ENCODE results near the gene RALGDS.
"Not testable (repeated sequence)": the region's sequence is repeated elsewhere in the genome, so short reads cannot be mapped to it uniquely, and the experiment has no call there.

Gene RALGDS

DNA sequence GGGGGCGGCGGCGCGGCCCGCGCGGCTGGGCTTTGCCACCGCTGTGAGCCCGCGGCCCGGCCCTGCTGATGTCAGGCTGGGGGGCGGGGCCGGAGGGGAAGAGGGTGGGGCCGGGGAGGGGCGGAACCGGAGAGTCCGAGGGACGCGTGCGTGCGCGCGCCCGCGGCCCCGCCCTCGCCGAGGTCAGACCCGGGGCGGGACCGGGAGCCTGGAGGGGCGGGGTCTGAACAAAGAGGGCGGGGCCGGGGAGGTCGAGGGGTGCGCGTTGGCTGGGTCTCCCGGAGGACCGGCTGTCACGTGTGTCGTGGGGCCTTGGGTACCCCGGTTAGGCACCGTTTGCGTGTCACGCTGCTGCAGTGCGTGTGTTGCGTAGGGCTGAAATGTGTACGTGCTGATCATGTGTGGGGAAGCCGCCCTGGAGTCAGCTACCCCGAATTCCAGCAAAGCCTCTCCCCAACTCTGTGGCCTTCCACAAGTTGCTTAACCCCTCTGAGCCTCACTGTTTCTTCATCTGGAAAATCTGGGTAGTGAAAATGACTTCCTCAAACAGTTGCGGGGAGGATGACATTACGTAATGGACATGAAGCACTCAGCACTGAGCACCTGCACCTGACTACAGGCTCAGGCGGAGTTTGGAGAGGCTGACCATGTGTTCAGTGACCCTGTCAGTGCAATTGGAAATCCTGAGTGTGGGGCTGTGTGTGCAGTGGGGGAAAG is at the start of gene RALGDS:
Gene RALGDS (minus strand): TSS at position 43 of the 717 bp plus-strand sequence. CDS start 86 bp downstream, outside the sequence.
- peak; percentile 68 for DNase-seq

DNA sequence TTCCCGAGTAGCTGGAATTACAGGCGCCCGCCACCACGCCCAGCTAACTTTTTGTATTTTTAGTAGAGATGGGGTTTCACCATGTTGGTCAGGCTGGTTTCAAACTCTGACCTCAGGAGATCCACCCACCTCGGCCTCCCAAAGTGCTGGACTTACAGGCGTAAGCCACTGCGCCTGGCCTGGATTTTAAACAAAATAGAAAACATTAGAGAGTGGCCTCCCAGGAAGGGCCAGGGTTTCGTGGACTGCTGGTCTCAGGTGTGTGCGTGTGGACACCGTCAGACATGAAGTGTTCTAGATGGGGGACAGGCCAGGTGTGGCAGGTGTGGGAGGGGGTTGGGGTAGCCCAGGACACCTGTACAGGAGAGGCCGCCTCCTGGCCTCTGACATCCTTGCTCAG is 49.7 kb upstream of the RALGDS start:
- no peak for DNase-seq

- DNase-seq: not testable (repeated sequence)
Measured at GRCh38 chr9:133169687-133170086, 48.6 kb upstream of the RALGDS start.

DNA sequence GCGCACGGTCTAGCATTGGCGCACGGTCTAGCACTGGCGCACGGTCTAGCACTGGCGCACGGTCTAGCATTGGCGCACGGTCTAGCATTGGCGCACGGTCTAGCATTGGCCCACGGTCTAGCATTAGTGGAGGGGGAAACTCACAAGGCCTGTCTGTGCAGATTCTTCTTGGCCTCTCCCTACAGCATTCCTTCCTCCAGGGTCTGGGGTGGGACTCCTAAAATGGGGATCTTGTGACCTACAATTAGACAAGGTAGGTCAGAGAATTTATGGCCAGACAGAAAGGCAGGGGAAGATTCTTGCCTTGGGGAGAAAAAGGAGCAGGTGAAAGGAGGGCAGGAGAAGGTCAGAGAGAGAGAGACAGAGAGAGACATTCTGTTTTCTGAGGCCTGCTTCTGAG is 48.1 kb upstream of the RALGDS start:
- DNase-seq: no peak

GRCh38 chr9:133168432-133168831 is 47.4 kb upstream of the RALGDS start:
- no peak for DNase-seq

GRCh38 chr9:133167769-133168168 is 46.7 kb upstream of the RALGDS start:
- no peak for DNase-seq

GRCh38 chr9:133167096-133167730 is 46.2 kb upstream of the RALGDS start:
- no peak for DNase-seq

- DNase-seq: no peak
Measured at GRCh38 chr9:133166392-133166791, 45.4 kb upstream of the RALGDS start.

DNA sequence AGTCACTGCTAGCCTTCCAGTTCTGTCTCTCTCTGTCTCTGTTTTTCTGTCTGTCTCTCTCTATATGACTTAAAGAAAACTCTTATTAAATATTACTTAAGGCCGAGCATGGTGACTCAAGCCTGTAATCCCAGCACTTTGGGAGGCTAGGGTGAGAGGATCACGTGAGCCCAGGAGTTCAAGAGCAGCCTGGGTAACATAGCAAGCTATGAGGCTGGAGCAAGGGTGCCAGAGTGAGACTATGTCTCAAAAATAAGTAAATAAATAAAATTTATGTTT is 44.4 kb upstream of the RALGDS start:
- no peak for DNase-seq

- no peak for DNase-seq
Measured at GRCh38 chr9:133164191-133164590, 43.2 kb upstream of the RALGDS start.

GRCh38 chr9:133163504-133164172 is 42.6 kb upstream of the RALGDS start, which contains the start of gene GBGT1:
Gene GBGT1 (minus strand): TSS chr9:133163914. CDS start chr9:133162412, 1,502 bp downstream.
- no peak for DNase-seq

DNA sequence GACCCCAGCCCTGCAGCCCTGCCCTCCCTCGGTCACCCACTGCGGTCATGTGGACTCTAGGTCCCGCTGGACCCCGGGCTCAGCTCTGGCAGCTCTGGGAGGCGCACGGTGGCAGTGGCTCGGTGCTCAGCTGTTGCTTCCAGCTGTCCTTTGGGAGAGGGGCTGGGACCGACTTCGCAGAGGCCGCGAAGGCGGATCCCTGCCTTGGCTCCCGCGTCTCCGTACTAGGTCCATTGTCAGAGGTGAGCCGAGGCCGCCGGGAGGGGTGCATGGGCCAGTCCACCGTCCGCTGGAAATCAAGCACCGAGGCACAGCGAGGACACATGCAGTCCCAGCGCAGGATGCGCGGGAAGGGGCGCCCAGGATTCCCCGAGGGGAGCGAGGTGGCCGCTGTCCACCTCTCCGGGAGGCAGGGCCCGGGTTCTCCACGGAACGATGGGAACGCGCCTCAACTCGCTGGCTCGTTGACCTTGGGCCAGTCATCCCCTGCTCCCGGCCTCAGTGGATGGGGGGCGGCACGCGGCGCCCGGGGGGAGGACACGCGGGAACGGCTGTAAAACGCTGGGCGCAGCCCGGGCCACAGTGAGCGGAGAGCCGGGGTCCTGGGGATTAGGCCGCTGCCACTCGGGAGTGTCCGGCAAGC is 41.9 kb upstream of the RALGDS start:
- no peak for DNase-seq

GRCh38 chr9:133161547-133161950 is 40.5 kb upstream of the RALGDS start:
- DNase-seq: no peak

DNA sequence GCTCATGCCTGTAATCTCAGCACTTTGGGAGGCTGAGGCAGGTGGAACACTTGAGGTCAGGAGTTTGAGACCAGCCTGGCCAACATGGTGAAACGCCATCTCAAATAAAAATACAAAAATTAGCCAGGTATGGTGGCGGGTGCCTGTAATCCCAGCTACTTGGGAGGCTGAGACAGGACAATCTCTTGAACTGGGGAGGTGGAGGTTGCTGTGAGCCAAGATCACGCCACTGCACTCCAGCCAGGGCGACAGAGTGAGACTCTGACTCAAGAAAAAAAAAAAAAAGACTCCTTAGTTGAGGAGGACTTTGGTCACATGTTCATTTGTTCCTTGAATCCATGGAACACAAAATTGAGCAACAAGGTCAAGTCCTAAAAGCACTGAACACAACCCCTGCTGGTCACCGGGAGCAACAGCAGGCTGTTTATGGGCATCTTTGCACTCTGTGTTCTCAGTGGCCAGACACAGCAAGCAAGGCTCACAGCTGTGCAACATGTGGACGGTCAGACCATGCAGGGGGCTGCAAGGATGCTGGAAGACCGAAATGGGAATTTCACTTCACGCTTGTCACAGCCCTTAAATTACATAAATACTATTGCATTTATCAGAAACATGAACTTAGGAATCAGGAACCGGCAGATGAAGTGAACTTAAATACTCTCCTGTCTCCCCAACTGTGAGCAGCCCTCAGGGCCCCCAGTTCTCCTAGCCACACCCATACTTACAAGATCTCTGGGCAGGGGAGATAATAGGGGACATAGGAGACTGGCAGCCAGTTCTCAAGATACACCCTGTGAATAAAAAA is 39.9 kb upstream of the RALGDS start:
- DNase-seq: peak; percentile 23

DNA sequence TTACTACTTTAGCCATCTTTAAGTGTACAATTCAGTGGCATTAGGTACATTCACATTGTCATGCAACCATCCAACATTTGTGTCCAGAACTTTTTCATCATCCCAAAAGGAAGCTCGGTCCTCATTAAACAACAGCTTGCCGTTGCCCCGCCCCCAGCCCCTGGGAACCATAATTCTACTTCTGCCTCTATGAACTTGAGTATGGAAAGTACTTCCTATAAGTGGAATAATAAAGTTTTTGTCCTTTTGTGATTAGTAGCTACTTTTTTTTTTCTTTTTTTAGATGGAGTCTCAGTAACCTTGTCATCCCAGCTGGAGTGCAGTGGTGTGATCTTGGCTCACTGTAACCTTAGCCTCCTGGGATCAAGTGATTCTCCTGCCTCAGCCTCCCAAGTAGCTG is 37.7 kb upstream of the RALGDS start:
- no peak for DNase-seq

GRCh38 chr9:133155156-133155555 is 34.1 kb upstream of the RALGDS start:
- DNase-seq: no peak

DNA sequence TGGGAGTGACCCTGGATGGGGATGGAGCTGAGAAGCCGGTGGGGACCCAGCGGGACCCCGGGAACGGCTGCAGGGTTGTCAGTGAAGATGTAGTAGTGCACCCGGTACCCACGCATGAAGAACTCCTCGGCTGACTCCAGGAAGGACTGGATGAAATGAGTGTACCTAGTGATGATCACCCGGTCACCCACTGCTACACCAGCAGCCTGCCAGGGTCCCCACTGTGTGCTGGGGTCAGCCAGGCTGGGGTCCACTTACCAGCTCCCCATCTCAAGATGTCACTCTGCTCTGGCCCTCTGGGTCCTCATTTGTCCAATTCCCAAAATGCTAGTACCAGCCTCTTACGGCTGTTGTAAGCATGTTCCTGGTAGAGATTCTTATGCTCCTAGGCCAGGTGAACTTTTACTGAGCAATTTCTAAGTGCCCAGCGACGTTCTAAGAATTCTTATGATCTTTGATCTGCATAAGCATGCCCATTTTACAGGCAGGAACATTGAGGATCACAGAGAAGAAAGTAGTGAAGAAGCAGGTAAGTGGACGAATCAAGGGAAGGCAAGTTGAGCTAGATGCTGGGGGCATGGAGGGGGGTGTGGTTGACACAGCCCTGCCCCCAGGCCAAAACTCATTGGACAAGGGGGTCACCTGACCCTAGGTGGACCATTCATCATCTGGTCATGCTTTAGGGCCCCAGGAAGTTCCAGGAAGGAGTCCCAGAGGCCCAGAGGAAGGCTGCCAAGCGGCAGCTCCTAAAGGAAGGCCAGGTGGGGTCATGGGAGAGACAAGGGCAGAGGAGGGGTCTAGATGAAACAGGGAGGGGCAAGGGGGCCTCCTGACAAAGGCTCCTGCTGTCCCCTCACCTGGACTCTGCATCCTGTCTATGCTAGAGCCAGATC is 33.3 kb upstream of the RALGDS start:
- DNase-seq: no peak

GRCh38 chr9:133153227-133154096 is 32.4 kb upstream of the RALGDS start:
- DNase-seq: no peak

GRCh38 chr9:133151601-133152525 is 30.8 kb upstream of the RALGDS start:
- no peak for DNase-seq

DNA sequence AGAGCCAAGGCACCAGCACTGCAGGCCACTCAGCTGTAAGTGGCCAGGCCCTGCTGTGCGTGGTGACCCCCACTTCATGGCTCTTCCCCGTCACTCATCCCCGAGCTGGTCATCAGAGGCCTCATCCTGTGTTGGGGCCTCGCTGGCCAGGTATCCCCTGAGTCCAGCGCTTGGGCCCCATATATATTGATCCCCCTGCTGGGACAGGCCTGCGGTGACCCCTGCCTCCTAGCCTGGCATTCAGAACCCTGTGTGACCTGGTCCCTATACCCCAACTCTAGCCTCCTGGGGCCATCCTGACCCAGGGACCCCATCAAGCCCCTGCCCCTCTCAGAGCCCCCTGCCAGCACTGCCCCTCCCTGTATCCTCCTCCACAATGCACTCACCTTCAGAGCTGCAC is 30.0 kb upstream of the RALGDS start:
- no peak for DNase-seq

Data from NCI-H510A (cell line).